Mammary epithelial cell (primary cell): Measurements from ENCODE around the gene REXO2.

Source experiments
- EZH2 ChIP-seq: IDR thresholded peaks from 2 replicates; pipeline ENCODE4 v1.6.1; 2012; ENCODE audit warnings: low read length, inconsistent platforms, borderline replicate concordance
- TF ChIP-seq, protein P1 (sequence below), 2 donors: IDR thresholded peaks in 1 of 2; conservative IDR thresholded peaks in 1 of 2; 2 replicates each; pipeline ENCODE4 v1.5.1; 2011 to 2012; ENCODE audit warnings: inconsistent platforms in 2 of 2, low read length in 2 of 2, mild to moderate bottlenecking in 2 of 2, control low read depth in 1 of 2, low read depth in 1 of 2; ENCODE audit not compliant: insufficient read depth in 1 of 2; ENCODE audit errors: extremely low read depth in 1 of 2

DNA sequence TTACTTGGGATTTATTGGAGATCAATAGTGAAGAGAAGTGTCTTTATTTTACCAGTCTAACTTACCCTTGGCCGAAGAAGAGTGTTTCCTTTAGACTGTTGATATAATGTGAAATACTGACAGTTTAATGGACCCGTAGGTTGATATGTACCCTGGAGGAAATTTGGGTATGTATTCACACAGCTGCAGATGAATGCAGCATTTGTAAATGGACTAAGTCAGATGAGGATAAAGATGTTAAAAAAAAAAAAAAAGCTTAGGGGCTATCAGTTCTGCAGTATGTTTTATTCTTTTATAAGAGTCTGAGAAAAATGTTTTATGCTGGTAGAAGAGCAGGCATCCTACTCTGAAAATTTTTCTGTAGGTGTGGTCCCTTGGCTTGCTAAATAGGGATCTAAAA is 2.7 kb downstream of the REXO2 start:
- TF ChIP-seq, protein P1, sequence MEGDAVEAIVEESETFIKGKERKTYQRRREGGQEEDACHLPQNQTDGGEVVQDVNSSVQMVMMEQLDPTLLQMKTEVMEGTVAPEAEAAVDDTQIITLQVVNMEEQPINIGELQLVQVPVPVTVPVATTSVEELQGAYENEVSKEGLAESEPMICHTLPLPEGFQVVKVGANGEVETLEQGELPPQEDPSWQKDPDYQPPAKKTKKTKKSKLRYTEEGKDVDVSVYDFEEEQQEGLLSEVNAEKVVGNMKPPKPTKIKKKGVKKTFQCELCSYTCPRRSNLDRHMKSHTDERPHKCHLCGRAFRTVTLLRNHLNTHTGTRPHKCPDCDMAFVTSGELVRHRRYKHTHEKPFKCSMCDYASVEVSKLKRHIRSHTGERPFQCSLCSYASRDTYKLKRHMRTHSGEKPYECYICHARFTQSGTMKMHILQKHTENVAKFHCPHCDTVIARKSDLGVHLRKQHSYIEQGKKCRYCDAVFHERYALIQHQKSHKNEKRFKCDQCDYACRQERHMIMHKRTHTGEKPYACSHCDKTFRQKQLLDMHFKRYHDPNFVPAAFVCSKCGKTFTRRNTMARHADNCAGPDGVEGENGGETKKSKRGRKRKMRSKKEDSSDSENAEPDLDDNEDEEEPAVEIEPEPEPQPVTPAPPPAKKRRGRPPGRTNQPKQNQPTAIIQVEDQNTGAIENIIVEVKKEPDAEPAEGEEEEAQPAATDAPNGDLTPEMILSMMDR (conservative IDR thresholded peaks at IDR 0.05 in 1 of 2, IDR thresholded peaks at IDR 0.05 in 1 of 2; ENCODE audit: extremely low read depth in 1 of 2, insufficient read depth in 1 of 2, low read depth in 1 of 2, low read length in 2 of 2) = no peak
- TF ChIP-seq EZH2 = no peak
